HCT116 (cell line): ENCODE data around the gene TTC12. TPM values are rescaled to one million over a fixed set of nuclear protein-coding genes. Genes with fewer than 3 reads are reported as not detected.

Experiments used
- ATAC-seq: fragments of 200-7000 bp; cut with Tn5 transposase; 2 replicates; pipeline ENCODE4 v1.9.1; 2020; ENCODE audit warnings: mild to moderate bottlenecking, moderate library complexity
- BruUV-seq: library from RNA; stranded (reverse); fragments of 400-500 nt; replicated peaks from 2 replicates; lab custom pipeline; 2021; lab: Mats Ljungman, UMichigan
- CTCF ChIA-PET: fragments of 300-600 bp; sonication (Branson Sonifier 250); formaldehyde crosslinking; loops from one replicate; lab custom pipeline; 2021; ENCODE audit warnings: antibody characterized with exemption; lab: Charles Lee
- POLR2A ChIA-PET: fragments of 300-600, 350-600 bp; sonication (Branson Sonifier 250); formaldehyde crosslinking; loops from one replicate; lab custom pipeline; 2021; ENCODE audit warnings: antibody characterized with exemption; lab: Charles Lee
- RAD21 ChIA-PET, 2 experiments: fragments of 300-600 bp; sonication (Branson Sonifier 250); formaldehyde crosslinking; loops; one replicate each; lab custom pipeline; 2023; ENCODE audit warnings: low total read pairs in 2 of 2; ENCODE audit not compliant: uncharacterized antibody in 2 of 2, unreplicated experiment in 2 of 2, low non-redundant PET in 1 of 2; lab: Charles Lee
- DNase-seq: peaks from one replicate; pipeline ENCODE4 v3.0.0-alpha.2; 2010; ENCODE audit warnings: low read depth, low spot score
- H2AFZ ChIP-seq: fragments of 200-600 bp; shearing (Covaris generic), sonication (generic); 2 replicates; pipeline ENCODE4 v1.6.1; 2017; ENCODE audit warnings: low read depth, mixed run types, mixed read lengths, antibody characterized with exemption, low read length; ENCODE audit not compliant: poor library complexity, severe bottlenecking
- H3K27ac ChIP-seq: 2 replicates; pipeline ENCODE4 v1.5.1; 2012; ENCODE audit warnings: low read depth, low read length
- H3K27me3 ChIP-seq: fragments of 200-600 bp; sonication (generic); 2 replicates; pipeline ENCODE4 v1.6.1; 2016; ENCODE audit warnings: mixed run types, low read length, mixed read lengths; ENCODE audit not compliant: insufficient read depth
- H3K36me3 ChIP-seq, 2 experiments: fragments of 200-500 bp in 1 of 2; fragments of 200-600 bp in 1 of 2; sonication (Bioruptor generic) in 1 of 2; sonication (generic) in 1 of 2; 2 replicates each; pipeline versions ENCODE4 v1.5.1 to v1.6.1; 2014 to 2016; ENCODE audit warnings: low read length in 2 of 2, inconsistent platforms in 1 of 2, mixed read lengths in 1 of 2, mixed run types in 1 of 2; ENCODE audit not compliant: insufficient read depth in 2 of 2, control insufficient read depth in 1 of 2
- H3K4me1 ChIP-seq, 2 experiments: fragments of 200-600 bp in 1 of 2; sonication (generic) in 1 of 2; 2 replicates each; pipeline versions ENCODE4 v1.5.1 to v1.6.1; 2012 to 2017; ENCODE audit warnings: low read length in 2 of 2, inconsistent platforms in 1 of 2, mild to moderate bottlenecking in 1 of 2, mixed read lengths in 1 of 2, mixed run types in 1 of 2, moderate library complexity in 1 of 2; ENCODE audit not compliant: insufficient read depth in 2 of 2, control insufficient read depth in 1 of 2
- H3K4me2 ChIP-seq: fragments of 200-600 bp; sonication (generic); 2 replicates; pipeline ENCODE4 v1.6.1; 2017; ENCODE audit warnings: mixed run types, low read length, mixed read lengths
- H3K4me3 ChIP-seq, 2 experiments: fragments of 200-600 bp in 1 of 2; sonication (generic) in 1 of 2; replicated peaks in 1 of 2; 2 replicates each; pipeline ENCODE4 v1.5.1; 2011 to 2016; ENCODE audit warnings: low read length in 2 of 2, control low read depth in 1 of 2, low read depth in 1 of 2, mild to moderate bottlenecking in 1 of 2, mixed read lengths in 1 of 2, mixed run types in 1 of 2
- H3K79me2 ChIP-seq: fragments of 200-600 bp; sonication (generic); 2 replicates; pipeline ENCODE4 v1.6.1; 2017; ENCODE audit warnings: mild to moderate bottlenecking, mixed run types, low read length, moderate library complexity, mixed read lengths; ENCODE audit not compliant: insufficient read depth
- H3K9ac ChIP-seq: fragments of 200-600 bp; sonication (generic); 2 replicates; pipeline ENCODE4 v1.6.1; 2016; ENCODE audit warnings: low read length, mixed read lengths
- H3K9me2 ChIP-seq: fragments of 200-600 bp; sonication (generic), shearing (Covaris generic); 2 replicates; pipeline ENCODE4 v1.6.1; 2017; ENCODE audit warnings: mixed run types, mild to moderate bottlenecking, moderate library complexity; ENCODE audit not compliant: insufficient read depth
- H3K9me3 ChIP-seq, 2 experiments: fragments of 200-500 bp in 1 of 2; fragments of 200-600 bp in 1 of 2; sonication (Bioruptor generic) in 1 of 2; sonication (generic) in 1 of 2; 2 replicates each; pipeline ENCODE4 v1.6.1; 2014 to 2017; ENCODE audit warnings: low read length in 2 of 2, mixed read lengths in 2 of 2, inconsistent platforms in 1 of 2, low read depth in 1 of 2, mild to moderate bottlenecking in 1 of 2, mixed run types in 1 of 2, moderate library complexity in 1 of 2; ENCODE audit not compliant: control insufficient read depth in 1 of 2, insufficient read depth in 1 of 2
- H4K20me1 ChIP-seq: fragments of 200-600 bp; sonication (generic), shearing (Covaris generic); 2 replicates; pipeline ENCODE4 v1.6.1; 2017; ENCODE audit warnings: mixed run types, mild to moderate bottlenecking, moderate library complexity; ENCODE audit not compliant: insufficient read depth
- ATF3 ChIP-seq: IDR thresholded peaks from 2 replicates; pipeline ENCODE4 v1.6.1; 2012
- EGR1 ChIP-seq: IDR thresholded peaks from 2 replicates; pipeline ENCODE4 v1.6.1; 2012; ENCODE audit warnings: low read depth
- EZH2 ChIP-seq: fragments of 200-600 bp; sonication (generic); IDR thresholded peaks from 2 replicates; pipeline ENCODE4 v1.6.1; 2017; ENCODE audit warnings: antibody characterized with exemption, mixed run types
- EZH2phosphoT487 ChIP-seq: fragments of 200-600 bp; IDR thresholded peaks from 2 replicates; pipeline ENCODE4 v1.6.1; 2018; ENCODE audit warnings: antibody characterized with exemption, borderline replicate concordance
- POLR2AphosphoS5 ChIP-seq: IDR thresholded peaks from 2 replicates; pipeline ENCODE4 v1.6.1; 2011; ENCODE audit warnings: mild to moderate bottlenecking, low read depth, low read length, moderate library complexity
- SIN3A ChIP-seq: IDR thresholded peaks from 2 replicates; pipeline ENCODE4 v1.6.1; 2012; ENCODE audit warnings: low read depth
- SP1 ChIP-seq: IDR thresholded peaks from 2 replicates; pipeline ENCODE4 v1.6.1; 2012; ENCODE audit warnings: low read depth
- intact Hi-C: fragments of 100-400 bp; cut with micrococcal nuclease; formaldehyde crosslinking; loops from 2 replicates; pipeline ENCODE4 v1.10.0; 2022
- total RNA-seq: library from RNA; stranded (reverse); gene quantifications from one replicate; pipeline ENCODE4 v1.2.1, GENCODE V29; 2021; ENCODE audit not compliant: unreplicated experiment
- TF ChIP-seq, protein P1 (sequence below), 3 experiments: fragments of 200-600 bp in 1 of 3; sonication (generic) in 1 of 3; IDR thresholded peaks in 2 of 3; conservative IDR thresholded peaks in 1 of 3; 2 replicates each; pipeline ENCODE4 v1.5.1; 2012 to 2017; ENCODE audit warnings: low read depth in 2 of 3, low read length in 2 of 3, antibody characterized with exemption in 1 of 3, borderline replicate concordance in 1 of 3, control low read depth in 1 of 3, mild to moderate bottlenecking in 1 of 3, mixed read lengths in 1 of 3, mixed run types in 1 of 3, moderate library complexity in 1 of 3; ENCODE audit not compliant: insufficient read depth in 1 of 3

TTC12 gene
- total RNA-seq, 1 experiment from 2014 or later: 12.6 TPM

GRCh38 chr11:113376156-113376555, 61.8 kb downstream of the TTC12 start:
- no TSS peak for BruUV-seq
- TF ChIP-seq SIN3A (no peak), EZH2phosphoT487 (no peak), ATF3 (no peak), EGR1 (no peak), SP1 (no peak), EZH2 (no peak), POLR2AphosphoS5 (no peak)
- TF ChIP-seq, protein P1, sequence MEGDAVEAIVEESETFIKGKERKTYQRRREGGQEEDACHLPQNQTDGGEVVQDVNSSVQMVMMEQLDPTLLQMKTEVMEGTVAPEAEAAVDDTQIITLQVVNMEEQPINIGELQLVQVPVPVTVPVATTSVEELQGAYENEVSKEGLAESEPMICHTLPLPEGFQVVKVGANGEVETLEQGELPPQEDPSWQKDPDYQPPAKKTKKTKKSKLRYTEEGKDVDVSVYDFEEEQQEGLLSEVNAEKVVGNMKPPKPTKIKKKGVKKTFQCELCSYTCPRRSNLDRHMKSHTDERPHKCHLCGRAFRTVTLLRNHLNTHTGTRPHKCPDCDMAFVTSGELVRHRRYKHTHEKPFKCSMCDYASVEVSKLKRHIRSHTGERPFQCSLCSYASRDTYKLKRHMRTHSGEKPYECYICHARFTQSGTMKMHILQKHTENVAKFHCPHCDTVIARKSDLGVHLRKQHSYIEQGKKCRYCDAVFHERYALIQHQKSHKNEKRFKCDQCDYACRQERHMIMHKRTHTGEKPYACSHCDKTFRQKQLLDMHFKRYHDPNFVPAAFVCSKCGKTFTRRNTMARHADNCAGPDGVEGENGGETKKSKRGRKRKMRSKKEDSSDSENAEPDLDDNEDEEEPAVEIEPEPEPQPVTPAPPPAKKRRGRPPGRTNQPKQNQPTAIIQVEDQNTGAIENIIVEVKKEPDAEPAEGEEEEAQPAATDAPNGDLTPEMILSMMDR (IDR thresholded peaks at IDR 0.05 in 2 of 3, conservative IDR thresholded peaks at IDR 0.05 in 1 of 3; ENCODE audit: borderline replicate concordance in 1 of 3, insufficient read depth in 1 of 3, low read depth in 2 of 3, low read length in 2 of 3): no peak
- Histone ChIP-seq H3K9me3 (no peaks in the 10 kb centered on the region), H3K36me3 (no peaks in the 10 kb centered on the region), H3K4me3 (no peak overlapping the region), H4K20me1 (no peaks in the 10 kb centered on the region), H3K79me2 (no peaks in the 10 kb centered on the region), H3K4me2 (no peak overlapping the region), H2AFZ (no peak overlapping the region), H3K9me2 (no peaks in the 10 kb centered on the region), H3K27me3 (no peaks in the 10 kb centered on the region), H3K27ac (no peak overlapping the region), H3K9ac (no peak overlapping the region), H3K4me1 (peaks cover 0 to 5% of the 10 kb centered on the region in 2 experiments; a peak in 1 of 4 replicates)
- ATAC-seq (no peak), DNase-seq (no peak)
- CTCF ChIA-PET: no interaction called here
- intact Hi-C loops: no loop called here
- POLR2A ChIA-PET: no interaction called here
- RAD21 ChIA-PET: no interaction called here
